HG03064 (cell line): ENCODE results near the gene FANK1.
"Not testable (repeated sequence)": the region's sequence is repeated elsewhere in the genome, so short reads cannot be mapped to it uniquely, and the experiment has no call there.

ENCODE experiments used
- ATAC-seq: cut with Tn5 transposase; IDR thresholded peaks from one replicate; pipeline ENCODE4 v1.9.1; 2021; ENCODE audit warnings: low read depth; ENCODE audit not compliant: unreplicated experiment

The FANK1 gene

GRCh38 chr10:126016156-126016805 lies 119.9 kb downstream of the FANK1 start:
- ATAC-seq = no peak

DNA sequence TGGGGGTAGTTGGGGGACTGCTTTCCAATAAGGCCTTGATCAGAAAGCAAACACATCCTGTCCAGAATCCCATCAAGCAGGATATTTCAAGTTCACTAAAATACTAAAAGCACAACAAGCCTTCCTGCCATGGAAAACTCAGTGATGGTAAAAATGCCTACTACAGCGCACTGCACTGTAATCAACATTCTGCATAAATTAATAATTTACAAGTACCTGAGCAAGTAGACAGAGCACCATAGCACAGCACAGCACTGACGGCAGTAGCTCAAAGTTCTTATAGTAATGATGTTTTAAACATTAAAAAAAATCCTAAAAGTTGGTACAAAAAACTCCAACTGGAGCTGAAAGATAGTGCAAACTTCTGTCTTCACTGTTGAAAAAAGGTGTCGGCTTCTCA lies 120.5 kb downstream of the FANK1 start:
- ATAC-seq = no peak

GRCh38 chr10:126017961-126018560 lies 121.7 kb downstream of the FANK1 start:
- no peak for ATAC-seq

DNA sequence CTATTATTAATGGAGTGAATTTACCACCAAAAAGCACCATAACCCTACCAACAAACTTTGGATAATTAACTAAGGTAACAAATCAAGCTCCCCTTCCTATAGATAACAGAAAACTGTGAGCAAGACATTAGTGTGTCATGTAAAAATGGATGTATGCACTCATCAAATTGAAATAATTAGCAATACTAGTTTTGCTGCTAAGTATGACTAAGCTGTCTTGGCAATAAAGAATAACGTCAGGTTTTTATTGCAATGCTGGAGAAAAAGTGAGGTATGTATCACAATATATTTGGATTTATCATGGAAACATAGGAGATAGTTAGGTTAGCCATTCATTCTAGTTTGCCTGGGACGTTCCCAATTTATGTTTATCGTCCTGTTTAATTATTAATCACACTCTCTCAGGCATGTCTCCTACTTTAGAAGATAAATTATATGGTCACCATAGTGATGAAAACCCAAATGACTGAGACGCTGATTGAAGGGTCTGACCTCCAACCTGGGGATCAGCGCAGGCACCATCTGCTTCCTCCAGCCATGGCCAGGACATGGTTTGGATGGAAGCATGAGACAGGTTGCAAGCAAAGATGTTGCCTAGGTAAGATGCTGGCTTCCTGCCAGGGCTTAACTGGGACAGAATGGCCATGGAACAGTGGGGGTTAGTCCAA lies 125.6 kb downstream of the FANK1 start:
- no peak for ATAC-seq

GRCh38 chr10:126022841-126023240 lies 126.5 kb downstream of the FANK1 start:
- ATAC-seq = no peak

DNA sequence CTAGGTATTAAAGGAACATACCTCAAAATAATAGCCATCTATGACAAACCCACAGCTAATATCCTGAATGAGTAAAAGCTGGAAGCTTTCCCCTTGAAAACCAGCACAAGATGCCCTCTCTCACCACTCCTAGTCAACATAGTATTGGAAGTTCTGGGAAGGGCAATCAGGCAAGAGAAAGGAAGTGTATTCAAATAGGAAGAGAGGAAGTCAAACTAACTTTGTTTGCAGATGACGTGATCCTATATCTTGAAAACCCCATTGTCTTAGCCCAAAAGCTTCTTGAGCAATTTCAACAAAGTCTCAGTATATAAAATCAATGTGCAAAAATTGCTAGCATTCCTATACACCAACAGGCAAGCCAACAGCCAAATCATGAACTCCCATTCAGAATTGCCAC lies 131.3 kb downstream of the FANK1 start:
- no peak for ATAC-seq

DNA sequence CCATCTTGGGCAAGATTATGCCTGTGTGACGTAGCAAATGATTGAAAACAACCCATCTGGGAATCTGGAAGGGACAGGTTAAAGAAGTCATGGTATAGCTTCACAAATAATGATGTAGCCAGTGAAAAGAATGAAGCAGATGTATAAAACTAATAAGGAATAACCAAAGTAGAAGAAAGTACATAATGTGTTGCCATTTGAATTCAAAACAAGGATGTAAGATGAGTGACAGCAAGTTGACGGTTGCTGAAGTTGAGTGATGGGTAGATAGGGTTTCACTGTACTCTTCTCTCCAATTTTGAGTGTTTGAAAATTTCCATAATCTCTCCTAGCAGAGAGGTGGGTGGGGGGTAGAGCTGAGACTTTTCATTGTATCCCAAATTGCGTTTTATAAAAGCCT lies 133.6 kb downstream of the FANK1 start:
- no peak for ATAC-seq

DNA sequence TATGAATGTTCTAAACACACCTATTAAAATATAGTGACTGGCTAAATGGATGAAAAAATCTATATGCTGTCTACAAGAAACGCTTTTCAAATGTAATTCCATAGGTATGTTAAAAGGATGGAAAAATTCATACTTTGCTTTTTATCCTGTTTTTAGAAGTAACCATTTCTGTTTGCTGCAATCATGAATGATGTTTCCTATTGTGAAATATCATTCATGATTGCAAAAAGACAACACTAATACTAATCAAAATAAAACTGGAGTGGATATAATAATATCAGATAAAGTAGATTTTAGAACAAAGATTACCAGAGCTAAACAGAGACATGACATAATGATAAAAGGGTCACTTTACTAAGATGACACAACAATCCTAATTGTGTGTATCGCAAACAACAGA lies 138.2 kb downstream of the FANK1 start:
- ATAC-seq = no peak

DNA sequence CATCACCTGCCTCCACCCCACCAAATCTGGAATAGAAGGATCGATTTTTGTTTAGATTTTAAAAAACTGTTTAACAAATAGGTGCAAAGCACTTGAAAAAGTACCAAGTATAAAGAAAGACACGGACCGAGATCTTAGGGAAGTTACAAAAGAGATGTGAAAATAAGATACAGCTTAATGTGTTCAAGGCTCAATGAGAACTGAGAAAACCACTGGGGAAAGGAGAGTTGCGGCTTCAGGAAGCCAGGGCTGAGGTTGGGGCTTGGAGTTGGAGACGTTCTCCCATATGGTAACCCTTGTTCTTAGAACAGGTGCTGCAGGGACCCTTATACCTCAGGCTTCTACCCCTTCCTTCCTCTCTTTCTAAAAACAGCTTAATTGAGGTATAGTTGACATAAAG lies 140.2 kb downstream of the FANK1 start:
- ATAC-seq = no peak

DNA sequence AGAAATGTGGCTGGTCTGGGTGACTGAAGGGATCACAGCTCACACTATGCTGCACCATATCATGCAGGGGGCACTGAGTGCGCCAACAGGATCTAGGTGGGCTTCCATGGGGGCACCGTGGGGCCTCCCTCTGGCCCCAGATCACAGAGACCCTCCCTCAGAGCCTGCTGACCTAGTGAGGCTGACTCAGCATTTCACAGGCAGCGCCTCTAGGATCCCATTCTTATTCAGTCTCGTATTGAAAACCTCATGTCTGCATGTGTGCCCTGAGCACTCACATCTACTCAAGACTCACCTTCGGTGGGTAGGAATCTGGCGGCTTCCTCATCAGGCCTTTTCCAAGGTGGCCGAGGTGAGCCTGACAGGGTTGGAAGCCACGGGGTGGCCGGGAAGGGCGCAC lies 141.6 kb downstream of the FANK1 start:
- ATAC-seq = no peak

DNA sequence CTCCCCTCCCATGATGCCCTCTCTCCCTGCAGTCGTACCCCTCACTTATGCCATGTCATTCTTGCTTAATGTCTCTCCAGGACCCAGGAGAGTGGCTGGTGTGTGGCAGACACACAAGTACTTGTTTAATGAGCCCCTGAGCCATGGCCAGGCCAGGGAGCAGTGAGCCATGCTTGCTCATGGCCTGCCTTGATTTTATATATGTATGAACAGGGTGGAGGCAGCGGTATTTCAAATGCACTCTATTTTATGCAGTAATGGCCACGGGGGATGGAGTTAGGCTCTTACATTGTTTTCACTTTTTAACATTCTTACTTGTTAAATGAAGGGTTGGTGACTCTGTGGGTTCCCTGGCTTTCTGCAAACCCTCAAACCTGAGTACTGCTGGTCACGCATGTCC lies 144.8 kb downstream of the FANK1 start:
- no peak for ATAC-seq

GRCh38 chr10:126041804-126042231 lies 145.5 kb downstream of the FANK1 start:
- ATAC-seq = peak; percentile 99

- peak; percentile 1 for ATAC-seq
These were observed 146.0 kb downstream of the FANK1 start for GRCh38 chr10:126042354-126042753.

- no peak for ATAC-seq
These were observed 146.5 kb downstream of the FANK1 start for GRCh38 chr10:126042906-126043305.

DNA sequence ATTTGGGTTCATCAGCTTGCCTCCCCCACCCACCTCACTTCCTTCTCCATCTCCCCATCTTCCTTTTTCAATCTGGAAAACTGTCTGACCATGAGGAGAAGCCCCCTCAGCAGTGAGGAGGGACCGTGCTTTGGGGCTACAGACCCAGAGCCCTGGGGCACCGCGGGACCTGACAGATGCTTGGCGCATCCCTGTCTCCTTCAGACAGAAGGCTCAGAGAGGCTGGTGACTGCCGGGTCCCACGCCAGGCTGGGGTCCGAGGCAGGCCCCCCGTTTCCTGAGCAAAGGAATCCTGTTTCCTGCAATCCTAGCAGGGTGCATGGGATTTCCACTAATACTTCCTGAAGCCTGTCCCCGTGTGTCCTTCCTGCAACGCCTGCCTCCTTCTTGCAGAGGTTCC lies 147.0 kb downstream of the FANK1 start:
- ATAC-seq = no peak

GRCh38 chr10:126045861-126046260 lies 149.5 kb downstream of the FANK1 start:
- ATAC-seq = no peak

GRCh38 chr10:126046831-126047230 lies 150.5 kb downstream of the FANK1 start:
- no peak for ATAC-seq

GRCh38 chr10:126047749-126048148 lies 151.4 kb downstream of the FANK1 start:
- not testable (repeated sequence) for ATAC-seq

DNA sequence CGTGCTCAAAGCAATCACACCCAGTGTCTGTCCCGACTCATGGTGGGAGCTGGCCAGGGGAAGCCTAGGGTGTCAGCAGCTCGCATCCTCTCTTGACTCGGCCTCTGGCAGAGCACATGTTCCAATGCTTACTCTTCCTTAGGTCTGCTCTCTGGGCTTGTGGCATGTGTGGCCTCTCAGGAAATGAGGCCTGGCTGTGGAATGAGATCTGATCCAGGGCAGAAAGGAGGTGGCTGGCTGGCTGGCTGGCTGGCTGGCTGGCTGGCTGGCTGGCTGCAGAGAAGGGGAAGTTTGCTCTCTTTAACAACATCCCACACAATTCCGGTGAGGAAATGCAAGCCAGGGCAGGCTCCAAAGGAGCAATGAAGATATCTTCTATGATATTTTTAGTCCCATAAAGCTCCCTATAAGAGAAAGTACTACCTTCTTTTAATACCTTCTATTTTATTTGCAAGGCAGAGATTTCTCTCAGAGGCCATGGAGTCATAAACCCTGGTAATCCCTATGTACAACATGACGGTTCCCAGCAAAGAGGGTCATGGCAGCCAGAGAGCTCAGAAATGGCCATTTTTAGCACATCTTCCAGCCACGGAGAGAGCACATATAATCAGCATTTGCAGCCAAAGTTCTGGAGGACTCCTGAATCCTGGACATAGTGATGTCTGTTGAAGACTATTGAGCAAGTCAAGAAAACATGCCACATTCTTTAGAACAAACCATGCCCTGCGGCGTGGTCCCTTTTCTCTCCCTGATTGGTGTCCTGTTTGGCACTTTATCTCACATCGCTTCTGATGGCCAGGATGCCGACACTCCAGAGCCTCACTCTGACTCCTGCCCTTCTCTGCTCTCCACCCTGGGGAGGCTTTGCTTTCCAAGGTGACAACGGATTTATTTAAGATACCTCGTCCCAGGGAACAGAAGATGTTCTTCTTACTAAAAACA lies 153.7 kb downstream of the FANK1 start:
- ATAC-seq = no peak

DNA sequence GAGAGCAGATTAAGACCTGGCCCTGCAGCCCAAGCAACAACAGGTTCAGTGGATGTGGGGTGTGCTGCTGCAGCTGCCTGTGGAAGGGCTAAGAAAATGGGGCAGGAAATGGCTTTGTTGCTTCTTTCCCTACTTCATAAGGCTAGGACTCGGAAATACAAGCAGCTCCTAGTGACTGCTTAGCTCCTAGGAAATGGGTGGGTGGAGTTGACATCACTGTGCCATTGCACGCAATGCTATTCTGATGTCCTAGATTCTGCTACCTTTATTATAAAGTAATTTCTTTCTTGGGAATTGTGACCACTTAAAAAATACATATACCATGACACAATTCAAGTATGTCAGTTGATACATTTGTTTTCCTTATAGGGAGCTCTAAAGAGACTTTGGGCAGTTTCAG lies 155.8 kb downstream of the FANK1 start:
- no peak for ATAC-seq

- ATAC-seq = no peak
These were observed 157.8 kb downstream of the FANK1 start for GRCh38 chr10:126054191-126054590.
